Endodermal cell (in vitro differentiated cells): ENCODE measurements around the gene TNFSF8. TPM values are rescaled to one million over a fixed set of nuclear protein-coding genes. Genes with fewer than 3 reads are reported as not detected.

ENCODE experiments used
- DNase-seq: peaks from one replicate; pipeline ENCODE4 v3.0.0-alpha.2; 2017
- H3K27ac ChIP-seq: 2 replicates; pipeline ENCODE4 v1.5.1; 2013; ENCODE audit warnings: mild to moderate bottlenecking, low read depth, low read length, moderate library complexity
- H3K27me3 ChIP-seq: 2 replicates; pipeline ENCODE4 v1.6.1; 2013; ENCODE audit warnings: mild to moderate bottlenecking, low read length, moderate library complexity; ENCODE audit not compliant: insufficient read depth, control insufficient read depth, poor library complexity, severe bottlenecking
- H3K36me3 ChIP-seq: 2 replicates; pipeline ENCODE4 v1.7.0; 2013; ENCODE audit warnings: mild to moderate bottlenecking, low read length, moderate library complexity; ENCODE audit not compliant: control insufficient read depth, insufficient read depth
- H3K4me1 ChIP-seq: one replicate; pipeline ENCODE4 v1.7.0; 2013; ENCODE audit warnings: low read length; ENCODE audit not compliant: control insufficient read depth, insufficient read depth
- H3K4me3 ChIP-seq: 2 replicates; pipeline ENCODE4 v1.5.1; 2013; ENCODE audit warnings: mild to moderate bottlenecking, low read length, moderate library complexity
- H3K9ac ChIP-seq: 2 replicates; pipeline ENCODE4 v1.6.1; 2013; ENCODE audit warnings: mild to moderate bottlenecking, low read length, moderate library complexity; ENCODE audit not compliant: poor library complexity, severe bottlenecking; ENCODE audit errors: extremely low read depth
- H3K9me3 ChIP-seq: 2 replicates; pipeline ENCODE4 v1.6.1; 2013; ENCODE audit warnings: mild to moderate bottlenecking, low read length, moderate library complexity; ENCODE audit not compliant: control insufficient read depth
- H3K27ac Mint-ChIP-seq: 2 replicates; pipeline ENCODE4 v1.8.0; 2020; ENCODE audit warnings: mixed read lengths
- H3K27me3 Mint-ChIP-seq: 2 replicates; pipeline ENCODE4 v1.8.0; 2021; ENCODE audit warnings: mild to moderate bottlenecking, mixed read lengths; ENCODE audit not compliant: insufficient read depth
- H3K36me3 Mint-ChIP-seq: 2 replicates; pipeline ENCODE4 v1.8.0; 2020; ENCODE audit warnings: low read depth, mixed read lengths
- H3K4me1 Mint-ChIP-seq: 2 replicates; pipeline ENCODE4 v1.8.0; 2020; ENCODE audit warnings: mixed read lengths
- H3K4me3 Mint-ChIP-seq: 2 replicates; pipeline ENCODE4 v1.8.0; 2020; ENCODE audit warnings: mild to moderate bottlenecking, moderate library complexity, mixed read lengths
- H3K9me3 Mint-ChIP-seq: 2 replicates; pipeline ENCODE4 v1.8.0; 2020; ENCODE audit warnings: mild to moderate bottlenecking, mixed read lengths
- WGBS, 2 experiments: methylation state at CpG; one replicate each; pipeline versions ENCODE4 v1.1.5 to v1.1.7; 2013; ENCODE audit warnings: missing lambda C conversion rate in 2 of 2, mixed read lengths in 1 of 2; ENCODE audit not compliant: insufficient coverage in 1 of 2, insufficient read length in 1 of 2; 5-methylcytosine and 5-hydroxymethylcytosine counted together
- total RNA-seq, 2 donors: library from RNA; stranded (reverse); fragmentation: NEBNext Ultra II Directional in 1 of 2; extraction: Animal tissue kit (Norgen Biotek cat#: 25700) in 1 of 2; gene quantifications; 2 replicates in 1 of 2; 3 replicates in 1 of 2; pipeline ENCODE4 v1.2.1, GENCODE V29; 2021
- TF ChIP-seq, protein P1 (sequence below): fragments of 200-600 bp; sonication (generic); conservative IDR thresholded peaks from 2 replicates; pipeline ENCODE4 v1.5.0; 2021; ENCODE audit warnings: antibody characterized with exemption, mild to moderate bottlenecking

The TNFSF8 gene
- total RNA-seq, 2 donors from 2014 or later = not detected

DNA sequence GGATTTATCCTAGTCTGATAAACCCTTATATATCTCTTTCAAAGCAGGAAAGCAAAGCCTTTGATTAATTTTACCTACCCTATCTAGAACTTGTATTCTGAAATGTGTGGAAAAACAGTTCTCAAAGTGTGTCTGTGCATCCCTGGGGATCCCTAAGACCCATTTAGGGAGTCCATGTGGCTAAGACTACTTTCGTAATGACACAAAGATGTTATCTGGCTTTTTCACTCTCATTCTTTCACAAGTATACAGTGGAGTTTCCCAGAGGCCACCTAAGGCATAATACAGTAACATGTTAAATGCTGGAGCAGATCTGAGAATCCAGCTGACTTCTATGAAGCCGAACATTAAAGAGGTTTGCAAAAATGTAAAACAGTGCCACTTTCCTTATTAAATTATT lies 70.2 kb downstream of the TNFSF8 start:
- H3K27ac ChIP-seq = no peak overlapping the region
- H3K4me3 Mint-ChIP-seq = no peak overlapping the region
- peaks cover 5% of the 10 kb centered on the region for H3K4me1 Mint-ChIP-seq
- H3K27me3 Mint-ChIP-seq = peaks cover 12% of the 10 kb centered on the region
- H3K36me3 Mint-ChIP-seq = no peaks in the 10 kb centered on the region
- H3K27me3 ChIP-seq = no peaks in the 10 kb centered on the region
- H3K4me3 ChIP-seq = no peak overlapping the region
- H3K36me3 ChIP-seq = no peaks in the 10 kb centered on the region
- DNase-seq = no peak
- WGBS, 2 experiments = 88 to 100% methylated on average over 1 to 2 of the region's 2 CpGs
- H3K4me1 ChIP-seq = no peaks in the 10 kb centered on the region
- H3K9me3 Mint-ChIP-seq = no peaks in the 10 kb centered on the region
- H3K9me3 ChIP-seq = no peaks in the 10 kb centered on the region
- no peak overlapping the region for H3K9ac ChIP-seq
- H3K27ac Mint-ChIP-seq = no peak overlapping the region
- TF ChIP-seq, protein P1, sequence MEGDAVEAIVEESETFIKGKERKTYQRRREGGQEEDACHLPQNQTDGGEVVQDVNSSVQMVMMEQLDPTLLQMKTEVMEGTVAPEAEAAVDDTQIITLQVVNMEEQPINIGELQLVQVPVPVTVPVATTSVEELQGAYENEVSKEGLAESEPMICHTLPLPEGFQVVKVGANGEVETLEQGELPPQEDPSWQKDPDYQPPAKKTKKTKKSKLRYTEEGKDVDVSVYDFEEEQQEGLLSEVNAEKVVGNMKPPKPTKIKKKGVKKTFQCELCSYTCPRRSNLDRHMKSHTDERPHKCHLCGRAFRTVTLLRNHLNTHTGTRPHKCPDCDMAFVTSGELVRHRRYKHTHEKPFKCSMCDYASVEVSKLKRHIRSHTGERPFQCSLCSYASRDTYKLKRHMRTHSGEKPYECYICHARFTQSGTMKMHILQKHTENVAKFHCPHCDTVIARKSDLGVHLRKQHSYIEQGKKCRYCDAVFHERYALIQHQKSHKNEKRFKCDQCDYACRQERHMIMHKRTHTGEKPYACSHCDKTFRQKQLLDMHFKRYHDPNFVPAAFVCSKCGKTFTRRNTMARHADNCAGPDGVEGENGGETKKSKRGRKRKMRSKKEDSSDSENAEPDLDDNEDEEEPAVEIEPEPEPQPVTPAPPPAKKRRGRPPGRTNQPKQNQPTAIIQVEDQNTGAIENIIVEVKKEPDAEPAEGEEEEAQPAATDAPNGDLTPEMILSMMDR = no peak

DNA sequence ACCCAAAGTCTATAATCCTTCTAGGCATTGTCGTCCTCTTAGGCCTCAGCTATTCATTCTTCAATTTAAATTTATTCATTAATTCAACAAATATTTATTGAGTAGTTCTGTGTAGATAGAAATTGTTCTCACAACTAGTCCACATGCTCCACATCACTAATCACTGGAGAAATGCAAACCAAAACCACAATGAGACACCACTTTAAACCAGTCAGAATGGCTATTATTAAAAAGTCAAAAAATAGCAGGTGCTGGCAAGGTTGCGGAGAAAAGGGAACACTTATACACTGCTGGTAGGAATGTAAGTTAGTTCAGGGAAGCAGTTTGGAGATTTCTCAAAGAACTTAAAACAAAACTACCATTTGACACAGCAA lies 73.5 kb downstream of the TNFSF8 start:
- Mint-ChIP-seq H3K27ac (no peak overlapping the region), H3K4me3 (no peak overlapping the region), H3K36me3 (no peaks in the 10 kb centered on the region), H3K4me1 (peaks cover 5% of the 10 kb centered on the region), H3K27me3 (peaks cover 13% of the 10 kb centered on the region), H3K9me3 (no peaks in the 10 kb centered on the region)
- no peak for DNase-seq
- TF ChIP-seq, protein P1 = no peak
- Histone ChIP-seq H3K27ac (no peak overlapping the region), H3K27me3 (no peaks in the 10 kb centered on the region), H3K4me1 (no peaks in the 10 kb centered on the region), H3K9me3 (no peaks in the 10 kb centered on the region), H3K4me3 (no peak overlapping the region), H3K9ac (no peak overlapping the region), H3K36me3 (no peaks in the 10 kb centered on the region)
- whole genome bisulfite sequencing, 2 experiments = 86% methylated on average over 2 of the region's 2 CpGs; no CpG with 5 or more reads in 1 of the 2 experiments

DNA sequence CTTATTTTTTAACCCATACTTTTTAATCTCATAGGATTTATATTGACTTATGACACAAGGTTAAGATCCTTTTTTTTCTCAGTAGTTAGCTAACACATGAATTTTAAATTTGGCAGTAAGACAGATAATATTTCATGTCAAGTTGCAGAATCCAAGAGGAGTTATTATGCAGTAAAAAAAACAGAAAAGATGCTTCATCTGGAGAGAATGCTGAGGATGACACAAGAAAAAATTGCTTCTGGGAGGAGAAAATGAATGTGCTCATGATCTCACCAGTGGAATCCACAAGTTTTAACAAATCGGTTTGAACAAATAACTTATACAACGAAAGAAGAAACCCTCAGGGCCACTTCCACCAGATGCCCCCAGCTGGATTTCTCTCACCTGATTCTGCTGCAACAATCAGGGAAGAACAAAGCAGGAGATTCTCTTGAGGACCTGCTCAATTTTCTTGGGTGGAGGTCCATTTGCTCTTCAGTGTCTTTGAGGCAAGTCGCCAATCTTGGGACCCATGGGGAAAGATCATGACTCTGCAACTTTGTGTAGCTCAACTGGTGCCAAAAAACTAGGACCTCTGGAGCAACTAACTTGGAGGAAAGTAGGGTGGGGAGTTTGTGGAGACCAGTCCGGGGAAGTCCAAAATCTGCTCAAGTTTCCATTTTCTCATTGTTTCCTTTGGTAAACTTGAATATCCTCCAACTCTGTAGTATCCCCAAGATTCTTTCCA lies 74.0 kb downstream of the TNFSF8 start:
- DNase-seq = no peak
- 87 to 100% methylated on average over 2 to 4 of the region's 4 CpGs for WGBS, 2 experiments
- Histone ChIP-seq H3K9ac (no peak overlapping the region), H3K36me3 (no peaks in the 10 kb centered on the region), H3K4me3 (no peak overlapping the region), H3K9me3 (no peaks in the 10 kb centered on the region), H3K4me1 (no peaks in the 10 kb centered on the region), H3K27me3 (no peaks in the 10 kb centered on the region), H3K27ac (no peak overlapping the region)
- TF ChIP-seq, protein P1 = no peak
- H3K27me3 Mint-ChIP-seq = peaks cover 13% of the 10 kb centered on the region
- H3K4me1 Mint-ChIP-seq = peaks cover 6% of the 10 kb centered on the region
- H3K36me3 Mint-ChIP-seq = no peaks in the 10 kb centered on the region
- no peak overlapping the region for H3K4me3 Mint-ChIP-seq
- no peaks in the 10 kb centered on the region for H3K9me3 Mint-ChIP-seq
- no peak overlapping the region for H3K27ac Mint-ChIP-seq
